GM12873 (cell line): Measurements from ENCODE around the gene FOS.

Experiments
- TF ChIP-seq, protein P1 (sequence below): IDR thresholded peaks from 2 replicates; pipeline ENCODE4 v1.5.1; 2012; ENCODE audit warnings: low read depth, mild to moderate bottlenecking, moderate library complexity, low read length, control low read depth; ENCODE audit not compliant: insufficient read depth; ENCODE audit errors: missing control alignments

Gene FOS

DNA sequence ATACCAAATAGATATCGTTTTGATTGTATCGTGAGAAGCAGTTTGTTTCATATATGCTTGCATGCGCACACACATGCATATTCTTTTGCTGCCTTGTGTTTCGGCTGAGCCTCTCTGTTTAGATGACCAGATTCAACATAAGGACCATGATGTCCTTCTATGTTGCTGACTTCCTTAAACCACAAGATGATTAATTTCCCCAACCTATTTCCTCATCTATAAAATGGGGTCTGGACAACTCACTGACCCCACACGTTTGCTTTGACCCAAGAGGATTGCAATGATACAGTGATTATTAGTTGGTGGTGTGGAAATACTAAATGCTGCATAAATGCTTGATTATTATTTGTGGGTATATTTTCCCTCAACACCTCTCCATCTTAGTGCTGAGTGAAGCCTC is 16.8 kb upstream of the FOS start:
- TF ChIP-seq, protein P1, sequence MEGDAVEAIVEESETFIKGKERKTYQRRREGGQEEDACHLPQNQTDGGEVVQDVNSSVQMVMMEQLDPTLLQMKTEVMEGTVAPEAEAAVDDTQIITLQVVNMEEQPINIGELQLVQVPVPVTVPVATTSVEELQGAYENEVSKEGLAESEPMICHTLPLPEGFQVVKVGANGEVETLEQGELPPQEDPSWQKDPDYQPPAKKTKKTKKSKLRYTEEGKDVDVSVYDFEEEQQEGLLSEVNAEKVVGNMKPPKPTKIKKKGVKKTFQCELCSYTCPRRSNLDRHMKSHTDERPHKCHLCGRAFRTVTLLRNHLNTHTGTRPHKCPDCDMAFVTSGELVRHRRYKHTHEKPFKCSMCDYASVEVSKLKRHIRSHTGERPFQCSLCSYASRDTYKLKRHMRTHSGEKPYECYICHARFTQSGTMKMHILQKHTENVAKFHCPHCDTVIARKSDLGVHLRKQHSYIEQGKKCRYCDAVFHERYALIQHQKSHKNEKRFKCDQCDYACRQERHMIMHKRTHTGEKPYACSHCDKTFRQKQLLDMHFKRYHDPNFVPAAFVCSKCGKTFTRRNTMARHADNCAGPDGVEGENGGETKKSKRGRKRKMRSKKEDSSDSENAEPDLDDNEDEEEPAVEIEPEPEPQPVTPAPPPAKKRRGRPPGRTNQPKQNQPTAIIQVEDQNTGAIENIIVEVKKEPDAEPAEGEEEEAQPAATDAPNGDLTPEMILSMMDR, result no peak

DNA sequence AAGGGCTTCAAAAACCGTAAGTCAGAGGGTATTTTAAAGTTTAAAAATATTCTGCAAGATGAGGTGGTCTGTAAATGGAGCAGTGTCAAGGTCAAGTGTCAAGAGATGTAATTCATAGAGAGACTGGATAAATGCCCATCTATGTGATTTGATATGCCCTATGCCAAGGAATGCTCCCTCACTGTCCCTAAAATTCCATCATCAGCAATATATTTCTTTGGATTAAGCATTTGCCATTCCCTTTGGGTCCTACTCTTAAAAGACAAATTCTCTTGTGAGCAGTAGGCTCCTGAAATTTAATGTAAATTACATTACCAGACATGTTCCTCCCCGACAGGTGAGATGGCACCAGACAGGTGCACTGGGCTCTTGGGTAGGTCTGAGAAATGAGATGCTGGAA is 16.0 kb upstream of the FOS start:
- TF ChIP-seq, protein P1, result no peak

DNA sequence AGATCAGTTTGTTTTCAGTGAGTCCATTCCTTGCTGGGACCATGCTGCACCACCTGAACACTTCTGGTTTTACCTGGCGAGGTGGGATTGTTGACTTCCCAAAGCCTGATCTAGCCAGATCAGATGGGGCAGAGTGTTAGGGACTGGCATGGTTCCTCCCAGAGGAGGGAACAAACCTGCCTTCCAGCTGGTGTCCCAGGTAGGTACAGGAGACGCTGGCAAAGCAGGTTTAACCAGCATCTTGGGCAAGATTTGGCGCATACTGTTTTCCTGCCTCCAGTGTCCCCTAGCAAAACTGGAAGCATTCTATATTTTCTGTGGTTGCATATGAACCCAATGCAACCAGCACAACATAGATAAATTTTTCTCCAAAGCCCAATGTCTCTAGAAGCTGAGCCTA is 14.6 kb upstream of the FOS start:
- TF ChIP-seq, protein P1, result no peak

DNA sequence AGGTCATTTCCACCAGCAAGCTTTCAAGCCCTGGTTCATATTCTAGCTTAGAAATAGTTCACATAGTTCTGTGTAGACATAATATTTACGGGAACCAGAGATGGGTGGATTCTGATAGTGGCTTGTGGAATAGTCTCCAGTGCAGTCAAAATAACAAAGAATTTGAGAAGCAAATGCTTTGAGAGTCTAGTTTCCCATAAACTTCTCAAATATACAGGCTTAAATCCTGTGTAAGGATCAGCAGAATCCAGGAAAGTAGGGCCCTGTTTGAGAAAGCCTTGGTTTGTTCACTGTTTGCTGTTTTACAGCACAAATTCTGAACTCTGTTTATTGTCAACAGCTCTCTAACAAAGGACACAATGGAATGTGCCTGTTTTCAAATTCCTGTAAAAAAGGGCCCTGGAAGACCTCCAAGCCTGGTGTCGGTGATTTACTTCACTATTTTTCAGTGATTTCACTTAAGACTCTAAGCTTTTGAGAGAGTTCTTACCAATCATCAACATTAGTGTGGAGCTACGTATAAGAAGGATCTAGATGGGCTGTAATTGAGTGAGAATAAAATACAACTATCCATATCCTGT is 11.4 kb upstream of the FOS start:
- TF ChIP-seq, protein P1, result no peak

DNA sequence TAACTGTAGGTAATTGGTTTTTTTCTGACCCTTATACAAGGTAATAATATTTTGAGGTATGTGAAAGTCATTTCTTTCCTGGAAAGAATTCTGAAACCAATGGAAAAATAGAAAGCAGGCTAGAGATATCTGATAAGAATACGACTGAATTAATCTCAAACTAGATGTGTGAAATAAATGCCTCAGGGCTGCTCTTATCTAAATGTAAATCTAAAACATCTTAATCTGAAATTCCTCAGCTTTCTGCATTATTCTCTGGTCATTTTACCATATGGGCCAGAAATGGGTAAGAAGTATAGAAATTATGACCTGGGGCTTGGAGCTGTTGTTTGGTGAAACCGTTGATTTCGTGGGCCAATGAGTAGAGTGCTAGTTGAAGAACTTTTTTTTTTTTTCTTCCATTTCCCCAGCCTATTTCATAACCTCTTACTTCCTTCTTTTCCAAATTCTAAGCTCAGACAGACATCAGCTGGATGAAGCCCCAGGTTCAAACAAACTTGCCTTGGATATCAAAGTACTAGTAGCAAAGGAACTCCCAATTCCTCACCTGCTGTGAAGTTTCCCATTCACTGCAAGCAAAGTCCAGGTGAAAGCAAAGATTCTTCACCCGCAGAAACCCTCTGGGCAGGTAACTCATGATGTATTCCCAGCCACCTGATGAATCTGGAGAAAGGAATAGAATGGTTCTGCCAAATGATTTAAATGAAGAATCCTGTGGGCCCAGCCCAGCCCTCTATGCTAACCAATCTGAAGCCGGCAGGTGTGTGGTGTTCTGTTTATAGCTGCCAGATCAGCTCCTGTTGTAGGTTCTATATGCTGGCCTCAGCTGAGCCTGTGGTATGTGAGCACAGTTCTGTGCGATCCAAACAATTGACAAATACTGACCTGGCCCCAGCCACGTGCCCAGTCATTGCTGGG is 9.7 kb upstream of the FOS start:
- TF ChIP-seq, protein P1, result no peak

DNA sequence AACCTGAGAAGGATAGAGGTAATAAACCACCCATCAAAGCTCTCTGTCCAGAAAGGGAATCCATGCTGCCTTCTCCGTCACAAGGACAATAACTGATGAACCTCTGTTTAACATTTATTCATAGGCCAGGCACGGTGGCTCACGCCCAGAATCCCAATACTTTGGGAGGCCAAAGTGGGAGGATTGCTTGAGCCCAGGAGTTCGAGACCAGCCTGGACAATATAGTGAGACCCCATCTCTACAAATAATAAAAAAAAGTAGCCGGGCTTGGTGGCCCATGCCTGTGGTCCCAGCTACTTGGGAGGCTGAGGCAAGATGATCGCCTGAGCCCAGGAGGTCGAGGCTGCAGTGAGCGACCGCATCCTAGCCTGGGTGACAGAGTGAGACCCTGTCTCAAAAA is 7.1 kb upstream of the FOS start:
- TF ChIP-seq, protein P1, result no peak

DNA sequence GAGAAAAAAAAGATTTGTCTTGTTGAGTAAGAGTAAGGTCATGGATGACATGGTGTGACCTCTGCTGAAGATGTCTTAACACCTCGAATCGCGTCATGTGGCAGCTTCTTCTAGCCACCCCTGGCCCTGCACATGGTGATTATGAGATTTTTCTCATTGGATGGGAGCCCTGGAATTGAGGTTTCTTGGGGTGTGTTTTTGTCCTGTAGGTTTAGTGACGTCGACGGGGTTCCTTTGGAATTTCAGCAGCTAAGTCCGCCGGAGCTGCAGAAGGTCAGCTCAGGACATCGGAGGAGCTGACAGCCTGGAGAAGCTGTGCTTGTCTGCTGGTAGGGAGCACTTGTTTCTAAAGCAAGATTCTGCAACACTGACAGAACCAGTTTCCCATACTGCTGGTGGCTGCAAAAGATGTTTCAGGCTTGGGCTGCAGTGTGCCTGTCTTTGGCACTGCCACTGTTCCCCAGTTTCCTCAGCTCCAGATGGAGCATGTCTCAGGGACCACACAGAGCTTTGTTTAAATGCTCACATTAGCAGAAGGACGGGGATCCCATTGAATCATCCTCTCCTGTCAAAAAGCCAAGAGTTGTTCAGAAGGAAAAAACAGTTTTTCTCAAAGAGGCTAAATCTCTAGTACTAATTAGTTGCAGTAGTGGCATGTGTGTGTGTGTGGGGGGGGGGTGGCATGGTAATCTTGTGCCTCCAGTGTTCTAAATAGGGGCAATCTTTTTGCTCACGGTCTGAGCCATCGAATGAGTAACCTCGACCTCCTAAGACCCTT is 5.2 kb upstream of the FOS start:
- TF ChIP-seq, protein P1, result no peak
